ENCODE measurements around the gene C2orf76.
"Not testable (repeated sequence)": the region's sequence is repeated elsewhere in the genome, so short reads cannot be mapped to it uniquely, and the experiment has no call there.

Gene C2orf76

DNA sequence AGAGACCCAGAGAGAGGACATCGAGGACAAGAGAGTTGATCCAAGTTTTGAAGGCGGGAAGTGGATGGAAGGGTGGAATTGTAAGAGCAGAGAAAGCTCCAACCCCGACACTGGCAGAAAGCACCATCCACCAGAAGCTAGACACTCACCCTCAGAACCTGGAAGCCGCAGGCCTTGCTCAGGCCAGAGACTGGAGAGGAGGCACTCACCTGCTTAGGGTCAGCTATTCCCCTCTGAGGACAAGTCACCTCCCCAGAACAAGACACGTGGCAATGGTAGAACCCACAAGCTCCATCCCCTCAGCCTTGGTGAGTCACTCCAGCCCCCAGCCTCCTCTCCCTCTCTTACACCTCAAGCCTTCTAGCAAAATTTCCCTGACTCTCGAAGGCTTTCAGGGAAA lies 78.1 kb downstream of the C2orf76 start:
- Mint-ChIP-seq H3K4me1 (peaks cover 4% of the 10 kb centered on the region), H3K27ac (no peak overlapping the region), H3K36me3 (ENCODE audit: low read depth) (no peaks in the 10 kb centered on the region), H3K27me3 (no peaks in the 10 kb centered on the region), H3K9me3 (no peaks in the 10 kb centered on the region), H3K4me3 (no peak overlapping the region)
- DNase-seq (no peak), ATAC-seq (no peak)

DNA sequence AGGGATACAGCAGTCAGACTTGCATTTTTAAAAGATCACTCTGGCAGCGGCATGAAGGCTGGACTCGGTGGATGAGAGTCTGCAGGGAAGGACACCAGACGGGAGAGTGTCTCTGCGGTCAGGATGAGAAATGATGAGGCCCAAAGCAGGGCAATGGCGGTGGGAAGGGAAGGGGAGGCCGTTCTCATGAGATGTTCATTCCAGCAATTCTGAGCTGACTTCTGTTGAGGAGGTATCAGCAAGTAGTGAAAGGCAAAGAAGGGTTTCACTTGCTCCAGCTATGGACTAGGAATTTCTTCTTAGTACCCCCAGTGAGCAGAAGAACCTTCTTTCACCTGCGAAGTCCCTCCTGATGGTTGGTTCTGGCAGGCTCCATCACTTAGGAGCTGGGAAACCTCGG lies 80.0 kb downstream of the C2orf76 start:
- H3K4me3 Mint-ChIP-seq = no peak overlapping the region

GRCh38 chr2:119283873-119284331 lies 82.7 kb downstream of the C2orf76 start:
- DNase-seq = no peak

More for the DNA sequence above, 80.0 kb downstream of the C2orf76 start:
- Mint-ChIP-seq H3K4me1 (peaks cover 4% of the 10 kb centered on the region), H3K27me3 (no peaks in the 10 kb centered on the region), H3K36me3 (ENCODE audit: low read depth) (no peaks in the 10 kb centered on the region), H3K9me3 (no peaks in the 10 kb centered on the region), H3K27ac (no peak overlapping the region)
- DNase-seq (no peak), ATAC-seq (no peak)

GRCh38 chr2:119282996-119283511 lies 83.6 kb downstream of the C2orf76 start:
- DNase-seq = no peak
- Mint-ChIP-seq H3K4me3 (no peak overlapping the region), H3K27me3 (no peaks in the 10 kb centered on the region), H3K9me3 (no peaks in the 10 kb centered on the region), H3K36me3 (ENCODE audit: low read depth) (no peaks in the 10 kb centered on the region), H3K4me1 (no peaks in the 10 kb centered on the region), H3K27ac (no peak overlapping the region)
- no peak for ATAC-seq

More at GRCh38 chr2:119283873-119284331, 82.7 kb downstream of the C2orf76 start:
- no peak overlapping the region for H3K4me3 Mint-ChIP-seq
- no peaks in the 10 kb centered on the region for H3K4me1 Mint-ChIP-seq
- H3K27ac Mint-ChIP-seq = no peak overlapping the region
- H3K9me3 Mint-ChIP-seq = no peaks in the 10 kb centered on the region
- no peaks in the 10 kb centered on the region for H3K27me3 Mint-ChIP-seq
- ATAC-seq = no peak
- no peaks in the 10 kb centered on the region for H3K36me3 Mint-ChIP-seq (ENCODE audit: low read depth)

GRCh38 chr2:119282146-119282995 lies 84.3 kb downstream of the C2orf76 start:
- no peak overlapping the region for H3K27ac Mint-ChIP-seq
- H3K27me3 Mint-ChIP-seq = no peaks in the 10 kb centered on the region
- DNase-seq (no peak), ATAC-seq (no peak)
- H3K4me3 Mint-ChIP-seq = no peak overlapping the region
- no peaks in the 10 kb centered on the region for H3K36me3 Mint-ChIP-seq (ENCODE audit: low read depth)
- H3K4me1 Mint-ChIP-seq = no peaks in the 10 kb centered on the region
- H3K9me3 Mint-ChIP-seq = no peaks in the 10 kb centered on the region

- Mint-ChIP-seq H3K27ac (no peak overlapping the region), H3K27me3 (no peaks in the 10 kb centered on the region), H3K9me3 (no peaks in the 10 kb centered on the region), H3K4me1 (no peaks in the 10 kb centered on the region), H3K4me3 (no peak overlapping the region), H3K36me3 (ENCODE audit: low read depth) (no peaks in the 10 kb centered on the region)
- DNase-seq (no peak), ATAC-seq (no peak)
Measured at GRCh38 chr2:119280680-119281079, 86.0 kb downstream of the C2orf76 start.

DNA sequence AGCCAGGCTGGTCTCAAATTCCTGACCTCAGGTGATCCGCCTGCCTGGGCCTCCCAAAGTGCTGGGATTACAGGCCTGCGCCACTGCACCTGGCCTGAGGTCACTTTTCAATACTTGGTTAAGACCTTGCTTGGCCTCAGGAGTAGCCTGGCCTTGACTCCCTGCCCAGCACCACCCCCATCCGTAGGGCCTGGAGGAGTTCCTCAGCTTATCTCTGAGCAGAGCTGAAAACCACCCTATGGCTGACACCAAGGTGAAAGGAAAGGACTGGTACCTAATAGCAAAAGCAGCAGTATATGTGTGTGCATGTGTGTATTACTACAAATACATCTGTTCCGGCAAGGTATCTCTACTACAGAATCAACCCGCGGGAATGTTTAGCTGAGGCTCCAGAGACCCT lies 87.0 kb downstream of the C2orf76 start:
- Mint-ChIP-seq H3K27ac (no peak overlapping the region), H3K4me1 (no peaks in the 10 kb centered on the region), H3K9me3 (no peaks in the 10 kb centered on the region), H3K27me3 (no peaks in the 10 kb centered on the region), H3K4me3 (no peak overlapping the region), H3K36me3 (ENCODE audit: low read depth) (no peaks in the 10 kb centered on the region)
- no peak for DNase-seq
- ATAC-seq = no peak

- Mint-ChIP-seq H3K27me3 (no peaks in the 10 kb centered on the region), H3K36me3 (ENCODE audit: low read depth) (no peaks in the 10 kb centered on the region), H3K4me3 (no peak overlapping the region), H3K27ac (no peak overlapping the region), H3K9me3 (no peaks in the 10 kb centered on the region), H3K4me1 (no peaks in the 10 kb centered on the region)
- no peak for DNase-seq
- ATAC-seq = no peak
Measured at GRCh38 chr2:119278946-119279345, 87.7 kb downstream of the C2orf76 start.

DNA sequence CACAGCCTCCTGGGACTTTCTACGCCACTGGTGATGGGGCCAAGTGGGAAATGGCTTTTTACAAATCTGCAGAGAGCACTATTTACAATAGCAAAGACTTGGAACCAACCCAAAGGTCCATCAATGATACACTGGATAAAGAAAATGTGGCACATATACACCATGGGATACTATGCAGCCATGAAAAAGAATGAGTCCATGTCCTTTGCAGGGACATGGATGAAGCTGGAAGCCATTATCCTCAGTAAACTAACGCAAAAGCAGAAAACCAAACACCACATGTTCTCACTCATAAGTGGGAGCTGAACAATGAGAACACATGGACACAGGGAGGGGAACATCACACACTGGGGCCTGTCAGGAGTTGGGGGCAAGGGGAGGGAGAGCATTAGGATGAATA lies 88.2 kb downstream of the C2orf76 start:
- not testable (repeated sequence) for ATAC-seq; DNase-seq; H3K4me3 Mint-ChIP-seq; H3K4me1 Mint-ChIP-seq; H3K9me3 Mint-ChIP-seq; H3K27ac Mint-ChIP-seq; H3K27me3 Mint-ChIP-seq; H3K36me3 Mint-ChIP-seq (ENCODE audit: low read depth)

GRCh38 chr2:119276864-119277263 lies 89.8 kb downstream of the C2orf76 start:
- Mint-ChIP-seq H3K9me3 (no peaks in the 10 kb centered on the region), H3K27ac (no peak overlapping the region), H3K4me3 (no peak overlapping the region), H3K36me3 (ENCODE audit: low read depth) (no peaks in the 10 kb centered on the region), H3K27me3 (no peaks in the 10 kb centered on the region), H3K4me1 (no peaks in the 10 kb centered on the region)
- ATAC-seq = no peak
- DNase-seq = no peak

GRCh38 chr2:119267604-119268003 lies 99.0 kb downstream of the C2orf76 start:
- no peak overlapping the region for H3K27ac Mint-ChIP-seq
- no peak overlapping the region for H3K4me3 Mint-ChIP-seq
- DNase-seq (no peak), ATAC-seq (no peak)
- no peaks in the 10 kb centered on the region for H3K4me1 Mint-ChIP-seq
- peaks cover 4% of the 10 kb centered on the region for H3K9me3 Mint-ChIP-seq
- no peaks in the 10 kb centered on the region for H3K27me3 Mint-ChIP-seq
- H3K36me3 Mint-ChIP-seq (ENCODE audit: low read depth) = peaks cover 1% of the 10 kb centered on the region

DNA sequence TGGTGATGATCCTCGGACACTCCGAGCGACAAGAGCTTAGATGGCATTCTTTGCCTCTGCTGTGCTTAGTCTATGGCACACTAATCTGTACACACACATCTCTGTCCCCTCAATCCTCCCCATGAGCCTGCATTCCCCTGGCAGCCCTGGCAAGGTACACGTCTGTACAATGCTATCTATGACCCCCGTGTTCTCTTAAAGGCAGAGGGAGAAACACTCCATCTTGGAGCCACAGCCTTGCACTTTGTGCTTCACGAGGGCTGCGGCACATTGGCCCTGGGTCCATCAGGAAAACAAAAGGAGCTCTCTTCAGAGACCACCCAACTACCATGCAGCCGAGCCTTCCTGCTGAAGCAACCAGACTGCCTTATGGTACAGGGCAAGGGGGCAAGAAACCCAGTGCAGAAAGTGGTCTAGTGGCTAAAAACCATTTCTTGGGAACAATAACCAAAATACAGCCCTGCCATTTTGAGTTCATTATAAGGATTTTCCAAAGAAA lies 100.5 kb downstream of the C2orf76 start:
- H3K27ac Mint-ChIP-seq = no peak overlapping the region
- H3K9me3 Mint-ChIP-seq = peaks cover 4% of the 10 kb centered on the region
- H3K36me3 Mint-ChIP-seq (ENCODE audit: low read depth) = peaks cover 1% of the 10 kb centered on the region
- DNase-seq (no peak), ATAC-seq (no peak)
- no peaks in the 10 kb centered on the region for H3K4me1 Mint-ChIP-seq
- H3K4me3 Mint-ChIP-seq = no peak overlapping the region
- no peaks in the 10 kb centered on the region for H3K27me3 Mint-ChIP-seq

DNA sequence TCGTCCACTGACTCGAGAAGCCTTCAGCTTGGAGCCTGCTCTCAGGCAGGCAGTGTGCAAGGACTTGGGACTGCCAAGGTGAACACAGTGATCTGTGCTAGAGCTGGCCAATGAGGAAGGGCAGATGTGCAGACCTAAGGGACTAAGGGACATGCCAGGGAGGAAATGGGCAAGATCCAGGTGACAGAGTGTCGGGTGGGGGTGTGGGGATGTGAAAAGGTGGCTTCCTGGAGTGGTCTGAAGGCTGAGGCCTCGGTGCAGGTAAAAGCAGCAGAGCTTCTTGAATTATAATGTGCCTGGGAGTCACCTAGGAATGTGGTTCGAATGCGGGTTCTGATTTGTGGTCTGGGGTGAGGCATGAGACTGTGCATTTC lies 101.0 kb downstream of the C2orf76 start:
- peaks cover 2% of the 10 kb centered on the region for H3K9me3 Mint-ChIP-seq
- no peaks in the 10 kb centered on the region for H3K4me1 Mint-ChIP-seq
- H3K27ac Mint-ChIP-seq = no peak overlapping the region
- no peak overlapping the region for H3K4me3 Mint-ChIP-seq
- no peaks in the 10 kb centered on the region for H3K27me3 Mint-ChIP-seq
- ATAC-seq (no peak), DNase-seq (no peak)
- peaks cover 1% of the 10 kb centered on the region for H3K36me3 Mint-ChIP-seq (ENCODE audit: low read depth)

GRCh38 chr2:119264781-119265692 lies 101.6 kb downstream of the C2orf76 start:
- peaks cover 1% of the 10 kb centered on the region for H3K36me3 Mint-ChIP-seq (ENCODE audit: low read depth)
- no peaks in the 10 kb centered on the region for H3K27me3 Mint-ChIP-seq
- H3K4me3 Mint-ChIP-seq = no peak overlapping the region
- DNase-seq = peak; percentile 43
- H3K9me3 Mint-ChIP-seq = no peaks in the 10 kb centered on the region
- no peaks in the 10 kb centered on the region for H3K4me1 Mint-ChIP-seq
- H3K27ac Mint-ChIP-seq = no peak overlapping the region
- peak; percentile 76 for ATAC-seq

Measured in activated naive CD8-positive, alpha-beta T cell treated with anti-CD3 and anti-CD28 coated beads, Interleukin-2, amount 50 U/mL, for 24 hours (primary cell).